DMS153 (cell line): Measurements from ENCODE around the gene DBP.
"Not testable (repeated sequence)": the region's sequence is repeated elsewhere in the genome, so short reads cannot be mapped to it uniquely, and the experiment has no call there.

Experiments used
- DNase-seq: peaks from one replicate; lab custom pipeline; 2025; lab: John Stamatoyannopoulos, UW

Gene DBP

GRCh38 chr19:48639483-48640375, 2.5 kb upstream of the DBP start:
- DNase-seq, result no peak

GRCh38 chr19:48638831-48639381, 1.7 kb upstream of the DBP start:
- DNase-seq, result no peak

GRCh38 chr19:48637948-48638830, 1.0 kb upstream of the DBP start:
- peak; percentile 85 for DNase-seq

GRCh38 chr19:48637449-48637947, 319 bp upstream of the DBP start:
- peak; percentile 99 for DNase-seq

- no peak for DNase-seq
Measured at GRCh38 chr19:48635966-48636858, 967 bp downstream of the DBP start.

- DNase-seq, result peak; percentile 47
Measured at GRCh38 chr19:48635263-48635965, 1.8 kb downstream of the DBP start.

GRCh38 chr19:48634424-48635262, 2.5 kb downstream of the DBP start:
- peak; percentile 90 for DNase-seq

GRCh38 chr19:48634036-48634342, 3.2 kb downstream of the DBP start:
- no peak for DNase-seq

GRCh38 chr19:48633148-48634035, 3.8 kb downstream of the DBP start:
- DNase-seq, result no peak

- DNase-seq, result no peak
Measured at GRCh38 chr19:48632692-48633147, 4.5 kb downstream of the DBP start.

- not testable (repeated sequence) for DNase-seq
Measured at GRCh38 chr19:48632286-48632685, 4.9 kb downstream of the DBP start.

- no peak for DNase-seq
Measured at GRCh38 chr19:48631225-48631624, 6.0 kb downstream of the DBP start.

GRCh38 chr19:48630296-48631063, 6.7 kb downstream of the DBP start:
- no peak for DNase-seq

GRCh38 chr19:48629599-48630295, 7.4 kb downstream of the DBP start:
- DNase-seq, result peak; percentile 95

GRCh38 chr19:48629297-48629598, 7.9 kb downstream of the DBP start:
- no peak for DNase-seq

- no peak for DNase-seq
Measured at GRCh38 chr19:48628486-48629296, 8.5 kb downstream of the DBP start.

- DNase-seq, result no peak
Measured at GRCh38 chr19:48627865-48628314, 9.3 kb downstream of the DBP start.
